K562 (cell line): Measurements from ENCODE around the gene KAZN. TPM values are rescaled to one million over a fixed set of nuclear protein-coding genes. Genes with fewer than 3 reads are reported as not detected.

Experiments
- ATAC-seq: fragments of 200-7000 bp; cut with Tn5 transposase; 3 replicates; pipeline ENCODE4 v1.9.1; 2020; ENCODE audit warnings: moderate library complexity
- BruUV-seq: library from RNA; stranded (reverse); fragments of 400-500 nt; replicated peaks from 2 replicates; lab custom pipeline; 2021; lab: Mats Ljungman, UMichigan
- CTCF ChIA-PET: fragments of 300-600 bp; formaldehyde crosslinking; extraction: SDS; loops from one replicate; lab custom pipeline; 2021; ENCODE audit warnings: low intra/inter-chr PET ratio; lab: Yijun Ruan, JAX
- POLR2A ChIA-PET: fragments of 300-600, 350-650 bp; sonication (Branson Sonifier 250); formaldehyde crosslinking; extraction: SDS; loops from one replicate; lab custom pipeline; 2021; ENCODE audit warnings: antibody characterized with exemption, inconsistent platforms; lab: Yijun Ruan, JAX
- DNase-seq, 4 experiments: peaks; one replicate each; pipeline versions ENCODE4 v3.0.0 to v3.0.0-alpha.2; 2011 to 2018; ENCODE audit warnings: low spot score in 3 of 4, mixed read lengths in 3 of 4; ENCODE audit errors: extremely low read depth in 1 of 4
- FAIRE-seq: peaks from 2 replicates; lab custom pipeline; 2011; peaks lifted over from hg19 to GRCh38; lab: Jason Lieb, UNC
- H2AFZ ChIP-seq: 2 replicates; pipeline ENCODE4 v1.6.0; 2011; ENCODE audit warnings: low read depth, low read length, control low read depth, inconsistent platforms
- H3K27ac ChIP-seq: fragments of 200-600 bp; 3 replicates; pipeline ENCODE4 v1.8.0; 2011; ENCODE audit warnings: low read depth, mild to moderate bottlenecking, control low read depth, inconsistent platforms, low read length, moderate library complexity, mixed read lengths; ENCODE audit errors: extremely low read depth
- H3K27me3 ChIP-seq, 2 experiments: fragments of 300-600 bp in 1 of 2; 2 replicates in 1 of 2; 3 replicates in 1 of 2; pipeline versions ENCODE4 v1.6.0 to v1.8.0; 2011; ENCODE audit warnings: inconsistent platforms in 2 of 2, low read length in 2 of 2, mild to moderate bottlenecking in 1 of 2, mixed read lengths in 1 of 2, moderate library complexity in 1 of 2; ENCODE audit not compliant: control insufficient read depth in 2 of 2, insufficient read depth in 2 of 2
- H3K36me3 ChIP-seq: fragments of 300-600 bp; 3 replicates; pipeline ENCODE4 v1.8.0; 2011; ENCODE audit warnings: mild to moderate bottlenecking, low read length, inconsistent platforms; ENCODE audit not compliant: control insufficient read depth, insufficient read depth
- H3K4me1 ChIP-seq, 2 experiments: fragments of 200-600 bp in 1 of 2; replicated peaks in 1 of 2; 2 replicates in 1 of 2; 3 replicates in 1 of 2; pipeline versions ENCODE4 v1.5.1 to v1.8.0; 2011; ENCODE audit warnings: inconsistent platforms in 2 of 2, low read length in 2 of 2, mild to moderate bottlenecking in 1 of 2, mixed read lengths in 1 of 2, moderate library complexity in 1 of 2; ENCODE audit not compliant: control insufficient read depth in 2 of 2, insufficient read depth in 2 of 2
- H3K4me2 ChIP-seq: 2 replicates; pipeline ENCODE4 v1.6.1; 2011; ENCODE audit warnings: low read length, control low read depth, inconsistent platforms, mixed read lengths; ENCODE audit not compliant: insufficient read depth
- H3K4me3 ChIP-seq: fragments of 200-600 bp; sonication (generic), shearing (Covaris generic); 2 replicates; pipeline ENCODE4 v1.5.1; 2016; ENCODE audit warnings: control low read depth, inconsistent platforms
- H3K79me2 ChIP-seq: fragments of 200-600 bp; 3 replicates; pipeline ENCODE4 v1.8.0; 2011; ENCODE audit warnings: low read length, inconsistent platforms; ENCODE audit not compliant: control insufficient read depth, insufficient read depth
- H3K9ac ChIP-seq, 2 experiments: 2 replicates each; pipeline versions ENCODE4 v1.6.0 to v1.6.1; 2011; ENCODE audit warnings: low read depth in 2 of 2, low read length in 2 of 2, control low read depth in 1 of 2, inconsistent platforms in 1 of 2, mild to moderate bottlenecking in 1 of 2, mixed read lengths in 1 of 2; ENCODE audit not compliant: insufficient read depth in 1 of 2
- H3K9me1 ChIP-seq: one replicate; pipeline ENCODE4 v1.6.0; 2011; ENCODE audit warnings: inconsistent platforms, mild to moderate bottlenecking, low read length, moderate library complexity; ENCODE audit not compliant: control insufficient read depth, insufficient read depth
- H3K9me3 ChIP-seq: replicated peaks from 2 replicates; pipeline ENCODE4 v1.5.1; 2011; ENCODE audit warnings: low read depth, low read length, inconsistent platforms; ENCODE audit not compliant: control insufficient read depth, insufficient read depth
- H4K20me1 ChIP-seq: replicated peaks from 2 replicates; pipeline ENCODE4 v1.6.1; 2011; ENCODE audit warnings: low read length, inconsistent platforms, mixed read lengths; ENCODE audit not compliant: control insufficient read depth, insufficient read depth
- RBM25 ChIP-seq: fragments of 200-400 bp; formaldehyde crosslinking; IDR thresholded peaks from 2 replicates; pipeline ENCODE4 v1.6.1; 2018; ENCODE audit warnings: low read length, low read depth, moderate library complexity; ENCODE audit not compliant: severe bottlenecking
- ZFP36 ChIP-seq: fragments of 150-350 bp; IDR thresholded peaks from 2 replicates; pipeline ENCODE4 v1.6.1; 2018; ENCODE audit warnings: low read length, low read depth; ENCODE audit not compliant: partially characterized antibody
- WGBS: fragments of 100-300 bp; shearing (Covaris generic); methylation state at CpG from one replicate; pipeline ENCODE4 v1.1.6; 2016; ENCODE audit warnings: low coverage, mixed read lengths; ENCODE audit not compliant: insufficient coverage; ENCODE audit errors: missing lambda C conversion rate; 5-methylcytosine and 5-hydroxymethylcytosine counted together
- in situ Hi-C: fragments of 300-500 bp; cut with MboI; formaldehyde crosslinking; loops from 4 replicates; pipeline ENCODE4 v1.15.0; 2018; ENCODE audit warnings: inconsistent platforms, mixed read lengths
- intact Hi-C: fragments of 100-400 bp; cut with micrococcal nuclease; formaldehyde crosslinking; loops from 2 replicates; pipeline ENCODE4 v1.14.2; 2022
- polyA plus RNA-seq, 8 experiments: library from polyadenylated mRNA; depleted of rRNA in 4 of 8; stranded (reverse) in 5 of 8; unstranded in 3 of 8; fragments of >200 nt; fragmentation: Nextera tagmentation in 2 of 8; fragmentation: Illumina TruSeq in 1 of 8; extraction: Ambion mirVana in 2 of 8; extraction: Trizol in 1 of 8; gene quantifications; 2 replicates each; pipeline versions ENCODE4 v1.2.1 to v1.2.3, GENCODE V29; 2011 to 2014; ENCODE audit warnings: inconsistent platforms in 1 of 8, missing spikeins in 1 of 8
- total RNA-seq, 7 experiments: library from RNA; depleted of rRNA in 6 of 7; stranded (reverse); fragments of >200 nt in 6 of 7; fragmentation: Illumina TruSeq in 2 of 7; extraction: Trizol in 2 of 7; gene quantifications; 2 replicates each; pipeline versions ENCODE4 v1.2.1 to v1.2.3, GENCODE V29; 2011 to 2021; ENCODE audit warnings: low replicate concordance in 1 of 7
- TF ChIP-seq, protein P1 (sequence below), 2 experiments: fragments of 250-450 bp in 1 of 2; fragments of 450-650 bp in 1 of 2; sonication (Bioruptor Pico) in 1 of 2; IDR thresholded peaks; 2 replicates each; pipeline versions ENCODE4 v1.6.1 to v1.8.0; 2016 to 2021; ENCODE audit warnings: mild to moderate bottlenecking in 2 of 2, moderate library complexity in 2 of 2, missing compliant biosample characterization in 1 of 2, missing genetic modification characterization in 1 of 2

Gene KAZN
- total and polyA plus RNA-seq, 9 of the 15 experiments (the other 6 are each of a cell fraction or from before 2014, with no cell fraction given) = 2.1 to 21.6 (median 5.4) TPM

DNA sequence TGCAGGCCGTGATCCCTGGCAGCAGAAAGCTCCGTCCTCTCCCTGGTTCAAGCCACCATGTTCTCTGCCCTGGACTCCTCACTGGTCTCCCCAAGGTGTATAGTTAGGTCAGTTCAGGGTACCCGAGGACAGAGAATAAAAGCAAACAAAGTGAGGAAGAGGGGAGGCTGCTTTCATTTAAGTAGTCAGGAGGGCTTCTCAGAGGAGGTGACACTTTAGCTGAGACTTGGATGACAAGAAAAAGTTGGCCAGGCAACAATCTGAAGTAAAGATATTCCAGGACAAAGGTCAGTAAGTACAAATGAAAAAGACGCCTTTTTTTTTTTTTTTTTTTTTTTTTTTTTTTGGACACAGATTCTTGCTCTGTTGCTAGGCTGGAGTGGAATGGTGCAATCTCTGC, 297.2 kb downstream of the KAZN start:
- CTCF ChIA-PET = interaction anchor here (0.6 kb wide), 1 partner anchor 11 kb away, joined by 3 read pairs; no protein-coding TSS in a partner anchor
- H3K4me3 ChIP-seq = no peak overlapping the region
- DNase-seq (no peak), ATAC-seq (no peak), FAIRE-seq (no peak)
- 15% methylated on average over 4 of the region's 4 CpGs for WGBS
- intact Hi-C loops = no loop called here
- no peaks in the 10 kb centered on the region for H3K9me3 ChIP-seq
- H3K4me1 ChIP-seq = 0 out of 5 replicates have a peak, but pooled peaks cover 0 to 3% of the 10 kb centered on the region in 2 experiments
- H2AFZ ChIP-seq = no peak overlapping the region
- in situ Hi-C loops = no loop called here
- H4K20me1 ChIP-seq = no peaks in the 10 kb centered on the region
- POLR2A ChIA-PET = interaction anchor here (0.7 to 3.6 kb wide), 2 partner anchors 9 to 14 kb away, joined by 4 to 17 read pairs; no protein-coding TSS in a partner anchor
- no peaks in the 10 kb centered on the region for H3K9me1 ChIP-seq
- H3K4me2 ChIP-seq = no peak overlapping the region
- peaks cover 13 to 57% of the 10 kb centered on the region in 2 experiments for H3K27me3 ChIP-seq
- no peaks in the 10 kb centered on the region for H3K36me3 ChIP-seq
- H3K27ac ChIP-seq = no peak overlapping the region
- H3K9ac ChIP-seq = no peak overlapping the region
- BruUV-seq = no TSS peak
- TF ChIP-seq, protein P1, sequence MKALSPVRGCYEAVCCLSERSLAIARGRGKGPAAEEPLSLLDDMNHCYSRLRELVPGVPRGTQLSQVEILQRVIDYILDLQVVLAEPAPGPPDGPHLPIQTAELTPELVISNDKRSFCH (CRISPR knock-in tag; IDR thresholded peaks at IDR 0.05) = no peak
- TF ChIP-seq, protein P1 (tag; IDR thresholded peaks at IDR 0.05) = no peak
- peak; percentile 91 for TF ChIP-seq ZFP36
- peak; percentile 60 for TF ChIP-seq RBM25
- H3K79me2 ChIP-seq = no peaks in the 10 kb centered on the region
